ENCODE measurements around the gene TAS1R3.

TAS1R3 gene

GRCh38 chr1:1318131-1318652 is 12.9 kb upstream of the TAS1R3 start:
- ATAC-seq (replicated peaks) (no peak), DNase-seq (no peak)
- Mint-ChIP-seq H3K36me3 (ENCODE audit: insufficient read depth) (peaks cover 41% of the 10 kb centered on the region), H3K27me3 (no peaks in the 10 kb centered on the region), H3K4me1 (ENCODE audit: low read depth in 2 of 2) (peaks cover 3 to 16% of the 10 kb centered on the region in 2 donors), H3K27ac (no peak overlapping the region), H3K9me3 (no peaks in the 10 kb centered on the region), H3K4me3 (no peak overlapping the region)

DNA sequence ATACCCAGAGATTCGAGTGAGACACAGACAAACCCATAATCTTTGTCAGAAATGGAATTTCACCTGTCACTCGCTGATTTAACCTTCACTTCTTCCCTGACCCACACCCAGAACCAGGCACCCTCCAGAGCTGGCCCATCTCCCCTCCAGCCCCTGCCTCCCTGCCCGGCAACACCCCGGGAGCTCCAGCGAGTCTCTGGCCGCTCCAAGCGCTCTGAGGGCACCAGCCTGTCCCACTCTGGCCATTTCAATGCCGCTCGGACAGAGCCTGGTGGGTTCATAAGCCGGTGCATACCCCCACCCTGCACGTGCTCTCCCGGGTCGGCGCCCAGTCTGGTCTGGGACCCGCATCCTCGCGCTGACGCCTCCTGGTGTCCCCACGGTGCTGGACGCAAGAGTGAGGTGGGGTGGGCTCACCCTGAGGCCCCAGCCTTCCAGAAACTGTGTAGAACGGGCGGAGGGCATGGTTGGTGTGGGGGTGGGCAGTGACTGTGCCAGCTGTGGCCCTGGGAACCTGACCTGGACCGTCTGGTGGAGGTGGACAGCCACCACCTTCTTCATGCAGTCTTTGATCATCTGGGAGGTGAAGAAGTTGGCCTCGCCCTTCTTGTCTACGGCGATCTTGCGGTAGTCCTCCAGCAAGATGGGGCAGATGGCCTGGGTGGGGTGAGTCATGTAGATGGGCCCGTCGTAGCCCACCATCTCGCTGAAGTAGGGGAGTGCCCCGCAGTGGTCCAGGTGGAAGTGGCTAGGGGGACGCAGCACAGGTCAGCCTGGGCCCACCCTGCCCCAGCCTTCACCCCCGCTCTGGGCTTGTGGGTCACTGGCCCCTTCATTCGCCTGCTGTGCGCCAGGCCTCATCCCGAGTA is 12.1 kb upstream of the TAS1R3 start:
- Mint-ChIP-seq H3K4me1 (ENCODE audit: low read depth in 2 of 2) (peaks cover 9 to 21% of the 10 kb centered on the region in 2 donors), H3K36me3 (ENCODE audit: insufficient read depth) (peaks cover 41% of the 10 kb centered on the region), H3K4me3 (no peak overlapping the region), H3K27ac (peak overlapping the region in 1 of 2 donors; percentile 17), H3K27me3 (no peaks in the 10 kb centered on the region), H3K9me3 (no peaks in the 10 kb centered on the region)
- DNase-seq (no peak), ATAC-seq (replicated peaks) (no peak)

DNA sequence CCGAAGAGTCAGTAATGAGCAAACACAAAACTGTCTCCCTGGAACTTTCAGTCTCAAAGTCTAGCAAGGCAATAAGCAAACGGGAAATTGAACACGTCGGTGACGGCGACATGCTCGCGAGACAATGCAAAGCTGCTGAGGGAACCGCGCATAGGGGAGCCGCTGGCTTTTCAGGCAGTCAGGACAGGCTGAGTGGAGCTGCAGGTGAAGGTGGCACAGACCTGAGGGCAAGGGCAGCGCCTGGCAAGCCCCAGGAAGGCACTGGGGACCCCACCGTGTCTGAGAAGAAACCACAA is 11.5 kb upstream of the TAS1R3 start:
- H3K36me3 Mint-ChIP-seq (ENCODE audit: insufficient read depth) = peaks cover 42% of the 10 kb centered on the region
- no peaks in the 10 kb centered on the region for H3K27me3 Mint-ChIP-seq
- DNase-seq (no peak), ATAC-seq (replicated peaks) (no peak)
- no peak overlapping the region for H3K4me3 Mint-ChIP-seq
- peak overlapping the region in 1 of 2 donors; percentile 17 for H3K27ac Mint-ChIP-seq
- H3K4me1 Mint-ChIP-seq (ENCODE audit: low read depth in 2 of 2) = peaks cover 13 to 22% of the 10 kb centered on the region in 2 donors
- no peaks in the 10 kb centered on the region for H3K9me3 Mint-ChIP-seq

DNA sequence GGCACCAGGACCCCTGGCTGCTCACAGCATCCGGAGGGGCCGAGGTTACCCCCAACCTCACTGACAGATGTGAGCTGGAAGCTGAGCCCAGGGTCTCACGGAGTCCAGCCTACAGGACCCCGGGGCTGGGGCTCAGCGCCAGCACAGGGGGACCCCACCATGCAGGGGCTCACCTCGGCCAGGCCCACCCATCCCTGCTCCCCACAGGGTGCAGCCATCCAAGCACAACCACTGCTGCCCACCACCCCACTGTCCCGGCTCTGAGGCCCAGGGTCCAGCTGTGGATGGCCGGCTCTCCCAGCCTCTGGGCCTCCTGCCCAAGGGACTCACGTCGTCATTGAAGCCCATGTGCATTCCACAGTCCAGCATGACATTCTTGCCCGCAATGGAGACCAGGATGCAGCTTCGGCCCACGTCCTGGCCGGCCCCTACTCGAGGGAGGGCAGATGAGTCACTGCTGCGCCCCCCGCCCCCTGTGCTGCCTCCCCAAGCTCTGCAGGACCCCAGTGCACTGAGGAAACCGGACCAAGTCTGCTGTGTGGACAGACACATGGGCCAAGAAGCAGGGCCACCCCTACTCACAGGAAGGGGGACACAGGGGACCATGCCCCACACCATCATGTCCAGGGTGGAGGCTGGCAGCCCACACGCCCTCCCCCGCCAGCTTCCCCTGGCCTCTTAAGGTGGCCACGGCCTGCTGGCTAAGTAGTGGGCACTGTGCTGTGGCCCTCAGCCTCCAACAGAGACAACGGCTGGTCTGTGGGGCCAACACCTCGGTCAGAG is 10.2 kb upstream of the TAS1R3 start:
- no peak for ATAC-seq (replicated peaks)
- H3K4me1 Mint-ChIP-seq (ENCODE audit: low read depth in 2 of 2) = peaks cover 14 to 25% of the 10 kb centered on the region in 2 donors
- peaks cover 35% of the 10 kb centered on the region for H3K36me3 Mint-ChIP-seq (ENCODE audit: insufficient read depth)
- no peak for DNase-seq
- H3K27ac Mint-ChIP-seq = no peak overlapping the region
- H3K4me3 Mint-ChIP-seq = peak overlapping the region in 1 of 2 donors; percentile 8
- H3K27me3 Mint-ChIP-seq = no peaks in the 10 kb centered on the region
- H3K9me3 Mint-ChIP-seq = no peaks in the 10 kb centered on the region

- peak overlapping the region in 1 of 2 donors; percentile 8 for H3K4me3 Mint-ChIP-seq
- DNase-seq (no peak), ATAC-seq (replicated peaks) (no peak)
- peaks cover 19 to 27% of the 10 kb centered on the region in 2 donors for H3K4me1 Mint-ChIP-seq (ENCODE audit: low read depth in 2 of 2)
- peaks cover 34% of the 10 kb centered on the region for H3K36me3 Mint-ChIP-seq (ENCODE audit: insufficient read depth)
- no peaks in the 10 kb centered on the region for H3K27me3 Mint-ChIP-seq
- H3K27ac Mint-ChIP-seq = peak overlapping the region in 1 of 2 donors; percentile 49
- H3K9me3 Mint-ChIP-seq = no peaks in the 10 kb centered on the region
Observed at GRCh38 chr1:1321477-1321876, 9.6 kb upstream of the TAS1R3 start.

GRCh38 chr1:1322418-1322817 is 8.7 kb upstream of the TAS1R3 start:
- peak overlapping the region; percentile 49 to 90 for H3K27ac Mint-ChIP-seq

GRCh38 chr1:1322952-1323351 is 8.1 kb upstream of the TAS1R3 start:
- peak overlapping the region; percentile 49 to 90 for H3K27ac Mint-ChIP-seq
- H3K36me3 Mint-ChIP-seq (ENCODE audit: insufficient read depth) = peaks cover 30% of the 10 kb centered on the region
- ATAC-seq (replicated peaks) (no peak), DNase-seq (no peak)
- H3K27me3 Mint-ChIP-seq = no peaks in the 10 kb centered on the region
- H3K9me3 Mint-ChIP-seq = no peaks in the 10 kb centered on the region
- H3K4me1 Mint-ChIP-seq (ENCODE audit: low read depth in 2 of 2) = peaks cover 19 to 30% of the 10 kb centered on the region in 2 donors
- H3K4me3 Mint-ChIP-seq = peak overlapping the region; percentile 83 to 92

More at GRCh38 chr1:1322418-1322817, 8.7 kb upstream of the TAS1R3 start:
- no peaks in the 10 kb centered on the region for H3K9me3 Mint-ChIP-seq
- H3K27me3 Mint-ChIP-seq = no peaks in the 10 kb centered on the region
- ATAC-seq (replicated peaks) (no peak), DNase-seq (no peak)
- H3K36me3 Mint-ChIP-seq (ENCODE audit: insufficient read depth) = peaks cover 25% of the 10 kb centered on the region
- peak overlapping the region; percentile 83 to 92 for H3K4me3 Mint-ChIP-seq
- peaks cover 19 to 27% of the 10 kb centered on the region in 2 donors for H3K4me1 Mint-ChIP-seq (ENCODE audit: low read depth in 2 of 2)

DNA sequence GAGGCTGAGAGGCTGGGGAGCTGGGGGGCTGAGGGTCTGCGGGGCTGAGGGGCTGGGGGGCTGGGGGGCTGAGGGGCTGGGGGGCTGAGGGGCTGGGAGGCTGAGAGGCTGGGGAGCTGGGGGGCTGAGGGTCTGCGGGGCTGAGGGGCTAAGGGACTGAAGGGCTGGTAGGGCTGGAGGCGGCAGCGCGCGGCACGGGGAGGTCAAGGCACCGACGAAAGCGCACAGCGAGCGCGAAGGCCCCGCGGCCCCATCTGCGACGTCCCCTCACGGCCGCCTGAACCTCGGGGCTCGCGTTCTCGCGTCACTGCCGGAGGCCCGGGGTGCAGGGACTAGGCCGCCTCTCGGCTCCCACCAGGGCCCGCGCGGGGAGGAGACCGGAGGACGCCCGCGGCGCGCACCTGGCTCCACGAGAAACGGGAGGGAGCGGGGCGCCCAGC is 7.0 kb upstream of the TAS1R3 start:
- DNase-seq = no peak
- H3K27me3 Mint-ChIP-seq = no peaks in the 10 kb centered on the region
- no peaks in the 10 kb centered on the region for H3K9me3 Mint-ChIP-seq
- H3K4me1 Mint-ChIP-seq (ENCODE audit: low read depth in 2 of 2) = peaks cover 19 to 29% of the 10 kb centered on the region in 2 donors
- ATAC-seq (replicated peaks) = peak; percentile 48
- peak overlapping the region; percentile 76 to 91 for H3K27ac Mint-ChIP-seq
- peak overlapping the region; percentile 86 to 92 for H3K4me3 Mint-ChIP-seq
- peaks cover 23% of the 10 kb centered on the region for H3K36me3 Mint-ChIP-seq (ENCODE audit: insufficient read depth)

- Mint-ChIP-seq H3K4me3 (peak within 1 kb of the TSS; percentile 86 to 92), H3K4me1 (ENCODE audit: low read depth in 2 of 2) (peaks cover 19 to 28% of the 10 kb centered on the region in 2 donors), H3K27me3 (no peaks in the 10 kb centered on the region), H3K9me3 (no peaks in the 10 kb centered on the region), H3K36me3 (ENCODE audit: insufficient read depth) (peaks cover 17% of the 10 kb centered on the region), H3K27ac (peak within 1 kb of the TSS; percentile 90 to 91)
- peak; percentile 91 to 94 (median 93) for DNase-seq
- ATAC-seq (replicated peaks) = peak; percentile 86
Observed at GRCh38 chr1:1324524-1325287, 6.4 kb upstream of the TAS1R3 start, which contains the start of the genes CPTP and INTS11. Gene CPTP, plus strand, starts transcription at chr1:1324802. Its CDS starts 2,109 bp downstream, at chr1:1326911. Gene INTS11, minus strand, starts transcription at chr1:1324660. Its CDS starts 52 bp downstream, at chr1:1324608.

GRCh38 chr1:1325288-1326074 is 5.6 kb upstream of the TAS1R3 start:
- Mint-ChIP-seq H3K4me1 (ENCODE audit: low read depth in 2 of 2) (peaks cover 19 to 31% of the 10 kb centered on the region in 2 donors), H3K27ac (peak overlapping the region in 1 of 2 donors; percentile 91), H3K27me3 (no peaks in the 10 kb centered on the region), H3K36me3 (ENCODE audit: insufficient read depth) (peaks cover 16% of the 10 kb centered on the region), H3K4me3 (peak overlapping the region; percentile 86 to 92), H3K9me3 (no peaks in the 10 kb centered on the region)
- ATAC-seq (replicated peaks) (no peak), DNase-seq (no peak)

DNA sequence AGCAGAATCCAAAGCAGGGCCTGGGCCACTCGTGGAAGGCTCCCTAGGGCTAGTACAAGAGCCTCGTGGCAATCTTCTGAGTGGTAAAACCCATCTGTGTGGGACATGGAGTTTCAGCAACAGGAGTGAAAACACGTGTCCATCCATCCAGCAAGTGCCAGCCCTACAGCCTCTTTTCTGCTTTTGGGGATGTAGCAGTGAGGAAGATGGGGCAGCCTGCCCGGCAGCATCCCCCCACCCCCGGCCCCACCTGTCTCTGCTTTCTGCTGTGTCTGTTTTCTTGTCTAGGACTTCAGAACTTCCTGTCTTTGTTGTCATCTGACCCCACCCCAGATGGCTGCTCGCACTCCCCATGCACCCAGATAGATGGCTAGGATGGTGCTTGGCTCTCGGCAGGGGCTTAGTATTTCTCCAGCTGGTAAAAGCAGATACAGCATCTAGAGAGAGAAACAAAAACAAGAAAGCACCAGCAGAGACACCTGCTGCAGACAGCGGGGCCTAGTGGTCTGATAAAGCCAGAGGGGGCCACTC is 4.9 kb upstream of the TAS1R3 start:
- ATAC-seq (replicated peaks) = no peak
- H3K4me1 Mint-ChIP-seq (ENCODE audit: low read depth in 2 of 2) = peaks cover 19 to 31% of the 10 kb centered on the region in 2 donors
- peaks cover 16% of the 10 kb centered on the region for H3K36me3 Mint-ChIP-seq (ENCODE audit: insufficient read depth)
- H3K27ac Mint-ChIP-seq = peak overlapping the region in 1 of 2 donors; percentile 91
- no peaks in the 10 kb centered on the region for H3K27me3 Mint-ChIP-seq
- peak overlapping the region; percentile 86 to 92 for H3K4me3 Mint-ChIP-seq
- DNase-seq = no peak
- no peaks in the 10 kb centered on the region for H3K9me3 Mint-ChIP-seq

- Mint-ChIP-seq H3K9me3 (no peaks in the 10 kb centered on the region), H3K27me3 (no peaks in the 10 kb centered on the region), H3K4me1 (ENCODE audit: low read depth in 2 of 2) (peaks cover 19 to 26% of the 10 kb centered on the region in 2 donors), H3K4me3 (peak overlapping the region in 1 of 2 donors; percentile 44), H3K36me3 (ENCODE audit: insufficient read depth) (peaks cover 16% of the 10 kb centered on the region), H3K27ac (peak overlapping the region in 1 of 2 donors; percentile 57)
- DNase-seq = no peak
- no peak for ATAC-seq (replicated peaks)
Observed at GRCh38 chr1:1327291-1327690, 3.8 kb upstream of the TAS1R3 start.

Measured in effector memory CD8-positive, alpha-beta T cell (primary cell).